HCT116 (cell line): ENCODE data around the gene SYNJ2. TPM values are rescaled to one million over a fixed set of nuclear protein-coding genes. Genes with fewer than 3 reads are reported as not detected.

Experiments
- ATAC-seq: fragments of 200-7000 bp; cut with Tn5 transposase; 2 replicates; pipeline ENCODE4 v1.9.1; 2020; ENCODE audit warnings: mild to moderate bottlenecking, moderate library complexity
- BruUV-seq: library from RNA; stranded (reverse); fragments of 400-500 nt; replicated peaks from 2 replicates; lab custom pipeline; 2021; lab: Mats Ljungman, UMichigan
- CTCF ChIA-PET: fragments of 300-600 bp; sonication (Branson Sonifier 250); formaldehyde crosslinking; loops from one replicate; lab custom pipeline; 2021; ENCODE audit warnings: antibody characterized with exemption; lab: Charles Lee
- POLR2A ChIA-PET: fragments of 300-600, 350-600 bp; sonication (Branson Sonifier 250); formaldehyde crosslinking; loops from one replicate; lab custom pipeline; 2021; ENCODE audit warnings: antibody characterized with exemption; lab: Charles Lee
- RAD21 ChIA-PET, 2 experiments: fragments of 300-600 bp; sonication (Branson Sonifier 250); formaldehyde crosslinking; loops; one replicate each; lab custom pipeline; 2023; ENCODE audit warnings: low total read pairs in 2 of 2; ENCODE audit not compliant: uncharacterized antibody in 2 of 2, unreplicated experiment in 2 of 2, low non-redundant PET in 1 of 2; lab: Charles Lee
- DNase-seq: peaks from one replicate; pipeline ENCODE4 v3.0.0-alpha.2; 2010; ENCODE audit warnings: low read depth, low spot score
- H2AFZ ChIP-seq: fragments of 200-600 bp; shearing (Covaris generic), sonication (generic); 2 replicates; pipeline ENCODE4 v1.6.1; 2017; ENCODE audit warnings: low read depth, mixed run types, mixed read lengths, antibody characterized with exemption, low read length; ENCODE audit not compliant: poor library complexity, severe bottlenecking
- H3K27ac ChIP-seq: 2 replicates; pipeline ENCODE4 v1.5.1; 2012; ENCODE audit warnings: low read depth, low read length
- H3K27me3 ChIP-seq: fragments of 200-600 bp; sonication (generic); 2 replicates; pipeline ENCODE4 v1.6.1; 2016; ENCODE audit warnings: mixed run types, low read length, mixed read lengths; ENCODE audit not compliant: insufficient read depth
- H3K36me3 ChIP-seq, 2 experiments: fragments of 200-500 bp in 1 of 2; fragments of 200-600 bp in 1 of 2; sonication (Bioruptor generic) in 1 of 2; sonication (generic) in 1 of 2; 2 replicates each; pipeline versions ENCODE4 v1.5.1 to v1.6.1; 2014 to 2016; ENCODE audit warnings: low read length in 2 of 2, inconsistent platforms in 1 of 2, mixed read lengths in 1 of 2, mixed run types in 1 of 2; ENCODE audit not compliant: insufficient read depth in 2 of 2, control insufficient read depth in 1 of 2
- H3K4me1 ChIP-seq, 2 experiments: fragments of 200-600 bp in 1 of 2; sonication (generic) in 1 of 2; 2 replicates each; pipeline versions ENCODE4 v1.5.1 to v1.6.1; 2012 to 2017; ENCODE audit warnings: low read length in 2 of 2, inconsistent platforms in 1 of 2, mild to moderate bottlenecking in 1 of 2, mixed read lengths in 1 of 2, mixed run types in 1 of 2, moderate library complexity in 1 of 2; ENCODE audit not compliant: insufficient read depth in 2 of 2, control insufficient read depth in 1 of 2
- H3K4me2 ChIP-seq: fragments of 200-600 bp; sonication (generic); 2 replicates; pipeline ENCODE4 v1.6.1; 2017; ENCODE audit warnings: mixed run types, low read length, mixed read lengths
- H3K4me3 ChIP-seq, 2 experiments: fragments of 200-600 bp in 1 of 2; sonication (generic) in 1 of 2; replicated peaks in 1 of 2; 2 replicates each; pipeline ENCODE4 v1.5.1; 2011 to 2016; ENCODE audit warnings: low read length in 2 of 2, control low read depth in 1 of 2, low read depth in 1 of 2, mild to moderate bottlenecking in 1 of 2, mixed read lengths in 1 of 2, mixed run types in 1 of 2
- H3K79me2 ChIP-seq: fragments of 200-600 bp; sonication (generic); 2 replicates; pipeline ENCODE4 v1.6.1; 2017; ENCODE audit warnings: mild to moderate bottlenecking, mixed run types, low read length, moderate library complexity, mixed read lengths; ENCODE audit not compliant: insufficient read depth
- H3K9ac ChIP-seq: fragments of 200-600 bp; sonication (generic); 2 replicates; pipeline ENCODE4 v1.6.1; 2016; ENCODE audit warnings: low read length, mixed read lengths
- H3K9me2 ChIP-seq: fragments of 200-600 bp; sonication (generic), shearing (Covaris generic); 2 replicates; pipeline ENCODE4 v1.6.1; 2017; ENCODE audit warnings: mixed run types, mild to moderate bottlenecking, moderate library complexity; ENCODE audit not compliant: insufficient read depth
- H3K9me3 ChIP-seq, 2 experiments: fragments of 200-500 bp in 1 of 2; fragments of 200-600 bp in 1 of 2; sonication (Bioruptor generic) in 1 of 2; sonication (generic) in 1 of 2; 2 replicates each; pipeline ENCODE4 v1.6.1; 2014 to 2017; ENCODE audit warnings: low read length in 2 of 2, mixed read lengths in 2 of 2, inconsistent platforms in 1 of 2, low read depth in 1 of 2, mild to moderate bottlenecking in 1 of 2, mixed run types in 1 of 2, moderate library complexity in 1 of 2; ENCODE audit not compliant: control insufficient read depth in 1 of 2, insufficient read depth in 1 of 2
- H4K20me1 ChIP-seq: fragments of 200-600 bp; sonication (generic), shearing (Covaris generic); 2 replicates; pipeline ENCODE4 v1.6.1; 2017; ENCODE audit warnings: mixed run types, mild to moderate bottlenecking, moderate library complexity; ENCODE audit not compliant: insufficient read depth
- ATF3 ChIP-seq: IDR thresholded peaks from 2 replicates; pipeline ENCODE4 v1.6.1; 2012
- CBX3 ChIP-seq: IDR thresholded peaks from 2 replicates; pipeline ENCODE4 v1.6.1; 2012; ENCODE audit warnings: low read depth
- EGR1 ChIP-seq: IDR thresholded peaks from 2 replicates; pipeline ENCODE4 v1.6.1; 2012; ENCODE audit warnings: low read depth
- ELF1 ChIP-seq: IDR thresholded peaks from 2 replicates; pipeline ENCODE4 v1.6.1; 2012; ENCODE audit warnings: low read depth, borderline replicate concordance
- FOSL1 ChIP-seq: IDR thresholded peaks from 2 replicates; pipeline ENCODE4 v1.6.1; 2012; ENCODE audit warnings: low read depth
- POLR2A ChIP-seq: IDR thresholded peaks from 2 replicates; pipeline ENCODE4 v1.7.0; 2011; ENCODE audit warnings: borderline replicate concordance; ENCODE audit not compliant: insufficient read depth, insufficient read length; ENCODE audit errors: extremely low read depth
- REST ChIP-seq: IDR thresholded peaks from 2 replicates; pipeline ENCODE4 v1.6.1; 2012; ENCODE audit warnings: low read depth
- SIN3A ChIP-seq: IDR thresholded peaks from 2 replicates; pipeline ENCODE4 v1.6.1; 2012; ENCODE audit warnings: low read depth
- intact Hi-C: fragments of 100-400 bp; cut with micrococcal nuclease; formaldehyde crosslinking; loops from 2 replicates; pipeline ENCODE4 v1.10.0; 2022
- total RNA-seq: library from RNA; stranded (reverse); gene quantifications from one replicate; pipeline ENCODE4 v1.2.1, GENCODE V29; 2021; ENCODE audit not compliant: unreplicated experiment

SYNJ2 gene
- total RNA-seq, 1 experiment from 2014 or later, result 23.9 TPM

GRCh38 chr6:158085261-158086053, 103.8 kb downstream of the SYNJ2 start (continued):
- no peak for TF ChIP-seq SIN3A
- no peak for TF ChIP-seq POLR2A
- TF ChIP-seq EGR1, result no peak
- no peak for TF ChIP-seq ATF3
- TF ChIP-seq ELF1, result no peak

GRCh38 chr6:158086054-158086503, 104.4 kb downstream of the SYNJ2 start:
- Histone ChIP-seq H4K20me1 (no peaks in the 10 kb centered on the region), H3K79me2 (no peaks in the 10 kb centered on the region), H3K4me2 (no peak overlapping the region), H3K9me2 (no peaks in the 10 kb centered on the region), H3K9me3 (no peaks in the 10 kb centered on the region)
- intact Hi-C loops, result no loop called here
- CTCF ChIA-PET, result no interaction called here
- TF ChIP-seq FOSL1 (no peak), CBX3 (no peak), REST (no peak)
- TF ChIP-seq, all 23 proteins: peak for 0
- ChIA-PET RAD21 (no interaction called here), POLR2A (no interaction called here)
- H3K27me3 ChIP-seq, result no peaks in the 10 kb centered on the region
- BruUV-seq, result no TSS peak
- no peak overlapping the region for H2AFZ ChIP-seq
- H3K4me3 ChIP-seq, result no peak overlapping the region
- no peaks in the 10 kb centered on the region for H3K4me1 ChIP-seq
- no peak overlapping the region for H3K9ac ChIP-seq
- no peak for DNase-seq
- no peak for ATAC-seq
- peaks cover 13 to 37% of the 10 kb centered on the region in 2 experiments; a peak in 3 of 4 replicates for H3K36me3 ChIP-seq
- H3K27ac ChIP-seq, result no peak overlapping the region
